GM19455 (cell line): ENCODE measurements around the gene LRRC61.

Source experiments
- ATAC-seq: cut with Tn5 transposase; IDR thresholded peaks from one replicate; pipeline ENCODE4 v1.9.1; 2021; ENCODE audit not compliant: unreplicated experiment

Gene LRRC61

GRCh38 chr7:150368884-150369747 lies 46.0 kb downstream of the LRRC61 start:
- peak; percentile 18 for ATAC-seq

DNA sequence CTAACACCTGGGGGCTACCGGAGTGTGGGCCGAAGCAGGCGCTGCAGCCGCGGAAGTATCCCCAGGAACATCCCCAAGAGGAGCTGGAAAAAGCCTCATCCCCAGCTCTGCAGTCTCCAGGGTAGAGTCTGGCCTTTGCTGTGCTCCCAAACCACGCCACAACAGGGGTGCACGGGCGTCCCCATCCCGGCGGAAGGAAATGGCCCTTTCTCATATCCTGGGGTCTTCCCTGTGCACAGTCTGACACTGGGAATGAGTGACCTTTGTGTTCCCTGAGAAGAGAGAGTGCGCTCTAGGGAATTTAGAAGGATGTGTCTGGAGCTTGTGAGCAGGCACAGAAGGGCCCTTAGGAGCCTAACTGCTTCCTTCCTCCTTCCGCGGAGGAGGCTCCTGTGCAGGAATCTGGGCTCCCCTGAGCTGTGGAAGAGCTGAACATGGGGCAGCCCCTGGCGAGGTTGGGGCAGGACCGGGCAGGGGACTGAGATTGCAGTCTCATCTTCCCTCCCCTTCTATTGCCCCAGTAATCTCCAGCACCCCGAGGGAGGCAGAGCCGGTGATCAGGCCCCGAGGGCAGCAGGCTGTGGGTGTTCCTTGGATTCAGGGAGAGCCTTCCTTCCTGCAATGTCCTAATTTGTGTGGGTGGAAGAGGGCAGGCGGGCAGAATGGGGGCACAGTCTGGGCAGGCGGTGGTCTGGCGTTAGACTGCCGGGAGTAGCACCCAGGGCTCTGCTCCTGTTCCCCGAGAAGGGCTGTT lies 46.8 kb downstream of the LRRC61 start:
- ATAC-seq = no peak

DNA sequence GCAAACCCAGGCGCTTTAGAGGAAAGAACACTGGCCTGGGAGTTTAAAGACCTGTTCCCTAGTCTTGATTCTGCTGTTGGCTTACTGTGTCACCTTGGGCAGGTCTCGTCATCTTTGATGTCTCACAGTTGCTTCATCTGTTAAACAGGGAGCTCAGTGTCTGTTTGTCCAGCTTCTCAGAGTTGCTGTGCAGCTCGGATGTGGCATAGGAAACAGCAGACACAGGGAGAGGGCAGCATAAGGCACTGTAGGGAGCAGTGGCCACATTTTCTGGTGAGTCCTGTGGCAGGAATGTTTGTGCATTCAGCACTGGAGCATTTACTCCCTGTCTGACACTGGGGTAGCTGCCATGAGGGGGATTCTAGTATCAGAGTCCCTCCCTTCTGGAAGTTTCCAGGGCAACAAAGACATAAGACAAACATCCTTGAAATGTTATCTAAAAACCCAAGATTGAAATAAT lies 47.5 kb downstream of the LRRC61 start:
- no peak for ATAC-seq

GRCh38 chr7:150371131-150371995 lies 48.2 kb downstream of the LRRC61 start:
- ATAC-seq = no peak

- ATAC-seq = no peak
Measured at GRCh38 chr7:150371996-150372270, 48.8 kb downstream of the LRRC61 start.

- ATAC-seq = no peak
Measured at GRCh38 chr7:150372271-150373048, 49.3 kb downstream of the LRRC61 start.

GRCh38 chr7:150373049-150373801 lies 50.1 kb downstream of the LRRC61 start:
- ATAC-seq = no peak

- no peak for ATAC-seq
Measured at GRCh38 chr7:150374026-150374425, 50.9 kb downstream of the LRRC61 start.

- no peak for ATAC-seq
Measured at GRCh38 chr7:150374472-150374871, 51.3 kb downstream of the LRRC61 start.

DNA sequence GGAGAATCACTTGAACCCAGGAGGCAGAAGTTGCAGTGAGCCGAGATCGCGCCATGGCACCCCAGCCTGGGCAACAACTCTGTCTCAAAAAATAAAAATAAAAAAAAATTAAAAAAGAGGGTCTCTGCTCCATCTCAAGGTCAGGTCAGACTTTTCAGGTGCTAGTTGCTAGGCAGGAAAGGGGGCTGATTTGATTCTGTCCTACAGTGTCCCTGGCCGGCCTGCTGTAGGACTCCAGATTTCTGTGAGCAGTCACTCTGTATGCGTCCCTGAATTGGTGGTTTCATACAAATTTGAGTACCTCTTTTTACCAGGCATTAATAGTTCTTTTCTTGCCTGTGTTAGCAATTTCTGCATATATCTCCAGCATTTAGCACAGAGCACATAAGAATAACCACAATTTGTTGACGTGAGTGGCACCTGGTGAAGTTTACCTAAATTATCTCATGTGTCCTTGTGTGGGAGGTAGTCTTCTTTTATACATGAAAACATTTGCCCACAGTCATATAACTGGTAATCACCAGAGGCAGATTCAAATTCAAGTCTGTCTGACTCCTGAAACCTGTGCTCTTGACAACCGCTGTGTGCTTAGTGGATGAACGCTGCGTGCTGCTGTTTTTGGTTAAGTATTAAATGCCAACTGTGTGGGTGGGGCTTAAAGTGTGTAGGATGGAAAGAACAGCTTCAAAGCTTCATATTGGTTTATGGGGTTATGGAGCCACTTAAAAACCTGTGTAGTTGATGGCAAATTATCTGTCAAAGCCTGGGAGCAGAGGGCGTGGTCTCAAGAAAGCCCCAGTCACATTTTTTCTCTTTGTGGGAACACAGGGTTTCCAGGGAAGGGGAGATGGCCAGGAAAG lies 52.7 kb downstream of the LRRC61 start:
- no peak for ATAC-seq

- ATAC-seq = no peak
Measured at GRCh38 chr7:150376560-150376959, 53.4 kb downstream of the LRRC61 start.

- no peak for ATAC-seq
Measured at GRCh38 chr7:150377196-150377595, 54.0 kb downstream of the LRRC61 start.

DNA sequence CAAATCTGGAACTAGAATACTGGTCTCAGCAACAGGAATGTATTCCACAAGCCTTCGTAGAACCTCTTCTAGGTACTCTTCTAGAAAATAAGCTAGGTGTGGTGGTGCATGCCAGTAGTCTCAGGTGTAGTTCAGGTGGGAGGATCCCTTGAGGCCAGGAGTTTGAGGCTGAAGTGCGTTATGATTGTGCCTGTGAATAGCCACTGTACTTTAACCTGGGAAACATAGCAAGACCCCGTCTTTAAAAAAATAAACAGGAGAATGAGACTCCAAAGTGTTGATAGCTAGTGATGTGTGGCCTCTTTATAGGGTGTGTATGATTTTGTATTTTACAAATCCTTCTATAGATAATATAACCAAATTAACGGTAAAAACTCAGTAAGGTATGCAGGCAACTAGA lies 54.5 kb downstream of the LRRC61 start:
- ATAC-seq = no peak

GRCh38 chr7:150378115-150378852 lies 55.1 kb downstream of the LRRC61 start:
- ATAC-seq = no peak

DNA sequence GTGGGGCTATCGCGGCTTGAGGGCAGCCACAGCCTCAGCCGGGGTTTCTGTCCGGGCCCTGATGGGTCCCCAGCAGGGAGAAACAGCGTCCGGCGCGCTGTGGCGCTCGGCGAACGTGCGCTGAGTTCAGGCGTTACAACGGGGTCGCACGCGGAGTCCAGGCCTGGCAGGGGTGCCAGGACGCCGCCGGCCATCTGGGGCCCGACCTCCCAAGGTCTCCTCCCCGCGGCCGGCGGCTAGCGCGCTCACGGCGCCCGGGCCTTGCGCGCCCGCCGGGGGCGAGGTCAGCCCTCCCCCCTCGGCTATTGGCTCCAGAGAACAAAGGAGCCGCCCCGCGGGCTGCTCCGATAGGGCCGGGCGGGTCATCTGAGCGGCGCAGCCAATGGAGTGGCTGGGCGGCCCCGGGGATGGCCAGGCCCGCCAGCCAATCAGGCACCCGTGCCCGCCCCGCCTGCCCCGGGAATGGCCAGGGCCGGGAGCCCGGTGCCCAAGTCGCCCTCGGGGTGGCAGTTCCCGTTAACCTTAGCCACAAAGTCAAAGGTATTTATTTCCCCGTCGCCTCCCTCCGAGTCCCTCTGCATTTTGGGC lies 55.8 kb downstream of the LRRC61 start, which contains the start of gene ZNF775:
ZNF775 (plus strand) TSS at position 478 of the 588 bp plus-strand sequence. CDS start 9,141 bp downstream, outside the sequence.
- peak; percentile 80 for ATAC-seq

DNA sequence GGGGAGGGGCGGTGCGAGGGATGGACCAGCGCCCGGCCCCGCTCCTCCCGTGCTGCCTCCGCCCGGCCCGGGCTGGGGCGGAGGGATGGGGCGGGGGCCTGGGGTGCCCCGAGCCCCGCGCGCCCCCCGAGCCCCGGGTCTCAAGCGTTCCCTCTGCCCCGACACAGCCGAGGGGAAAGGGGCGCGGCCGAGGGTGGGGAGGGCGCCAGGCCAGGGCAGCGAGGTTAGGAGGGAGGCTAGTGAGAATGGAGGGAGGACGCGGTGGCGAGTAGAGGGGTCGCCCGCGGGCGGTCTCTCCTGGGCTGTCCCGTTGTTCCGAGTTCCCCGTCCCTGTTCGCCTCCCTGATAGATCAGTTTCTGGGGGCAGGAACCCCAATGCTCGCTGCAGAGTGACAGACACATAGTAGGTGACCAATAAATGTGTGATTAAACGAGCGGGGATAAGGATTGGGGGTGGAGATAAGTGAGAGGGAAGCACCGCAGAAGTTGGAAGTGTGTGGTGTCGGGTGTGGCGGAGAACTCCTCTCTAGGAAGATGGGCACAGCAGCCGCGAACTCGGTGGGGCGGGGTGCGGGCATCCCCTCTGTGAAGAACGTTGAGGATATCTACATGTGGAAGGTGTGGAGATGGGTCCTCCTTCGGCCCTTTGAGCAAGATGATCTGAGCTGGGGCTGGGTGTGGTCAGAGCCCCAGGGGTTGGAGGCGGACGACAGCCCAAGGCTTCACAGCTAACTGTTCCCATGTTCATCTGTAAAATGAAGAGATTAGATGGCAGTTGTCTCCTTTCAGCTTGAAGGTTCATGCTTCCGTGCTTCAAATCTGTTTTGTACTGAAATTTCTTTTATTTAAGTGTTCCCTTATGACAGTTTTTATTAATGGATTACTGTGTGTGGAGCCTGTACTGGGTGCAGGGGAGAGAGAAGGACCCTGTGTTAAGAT lies 56.6 kb downstream of the LRRC61 start:
- peak; percentile 27 for ATAC-seq

- no peak for ATAC-seq
Measured at GRCh38 chr7:150380463-150380862, 57.3 kb downstream of the LRRC61 start.
